HepG2 (cell line): ENCODE results near the gene PLK3. TPM values are rescaled to one million over a fixed set of nuclear protein-coding genes. Genes with fewer than 3 reads are reported as not detected.

Experiments used
- ATAC-seq: fragments of 200-7000 bp; cut with Tn5 transposase; 3 replicates; pipeline ENCODE4 v1.9.1; 2020; ENCODE audit warnings: mild to moderate bottlenecking, moderate library complexity
- BruUV-seq: library from RNA; stranded (reverse); fragments of 400-500 nt; replicated peaks from 2 replicates; lab custom pipeline; 2021; lab: Mats Ljungman, UMichigan
- CTCF ChIA-PET: fragments of 300-600 bp; formaldehyde crosslinking; extraction: SDS; loops from one replicate; lab custom pipeline; 2021; ENCODE audit warnings: low total read pairs, inconsistent platforms, low intra/inter-chr PET ratio; lab: Yijun Ruan, JAX
- POLR2A ChIA-PET: fragments of 350-600 bp; sonication (Branson Sonifier 250); formaldehyde crosslinking; loops from one replicate; lab custom pipeline; 2020; ENCODE audit warnings: antibody characterized with exemption, inconsistent platforms; lab: Yijun Ruan, JAX
- DNase-seq: peaks from one replicate; pipeline ENCODE4 v3.0.0-alpha.2; 2015; ENCODE audit warnings: low spot score
- FAIRE-seq: peaks from 3 replicates; lab custom pipeline; 2011; peaks lifted over from hg19 to GRCh38; lab: Jason Lieb, UNC
- H2AFZ ChIP-seq: one replicate; pipeline ENCODE4 v1.6.1; 2011; ENCODE audit warnings: low read length, inconsistent platforms
- H3K27ac ChIP-seq: fragments of 300-600 bp; 3 replicates; pipeline ENCODE4 v1.8.0; 2011; ENCODE audit warnings: mixed run types, mild to moderate bottlenecking, mixed read lengths, low read length, inconsistent platforms; ENCODE audit not compliant: insufficient read depth; ENCODE audit errors: extremely low read length
- H3K27me3 ChIP-seq, 2 experiments: fragments of 200-600 bp in 1 of 2; 2 replicates in 1 of 2; 3 replicates in 1 of 2; pipeline versions ENCODE4 v1.6.0 to v1.8.0; 2011; ENCODE audit warnings: low read length in 2 of 2, mild to moderate bottlenecking in 2 of 2, moderate library complexity in 2 of 2, inconsistent platforms in 1 of 2; ENCODE audit not compliant: insufficient read depth in 2 of 2, control insufficient read depth in 1 of 2
- H3K36me3 ChIP-seq, 2 experiments: fragments of 200-600 bp in 1 of 2; replicated peaks in 1 of 2; 2 replicates in 1 of 2; 3 replicates in 1 of 2; pipeline versions ENCODE4 v1.5.1 to v1.8.0; 2011; ENCODE audit warnings: low read length in 2 of 2, inconsistent platforms in 1 of 2; ENCODE audit not compliant: insufficient read depth in 2 of 2, control insufficient read depth in 1 of 2
- H3K4me1 ChIP-seq: 2 replicates; pipeline ENCODE4 v1.5.1; 2012; ENCODE audit warnings: low read length, inconsistent platforms; ENCODE audit not compliant: insufficient read depth
- H3K4me2 ChIP-seq: 2 replicates; pipeline ENCODE4 v1.6.0; 2011; ENCODE audit warnings: low read depth, low read length, inconsistent platforms
- H3K4me3 ChIP-seq, 3 experiments: fragments of 200-600 bp in 1 of 3; sonication (generic), shearing (Covaris generic) in 1 of 3; replicated peaks in 1 of 3; 2 replicates each; pipeline ENCODE4 v1.5.1; 2011 to 2016; ENCODE audit warnings: low read length in 3 of 3, inconsistent platforms in 2 of 3, low read depth in 2 of 3, mild to moderate bottlenecking in 2 of 3, control low read depth in 1 of 3, mixed read lengths in 1 of 3; ENCODE audit not compliant: insufficient read depth in 1 of 3
- H3K79me2 ChIP-seq: one replicate; pipeline ENCODE4 v1.6.1; 2011; ENCODE audit warnings: low read length, inconsistent platforms; ENCODE audit not compliant: insufficient read depth
- H3K9ac ChIP-seq: 2 replicates; pipeline ENCODE4 v1.6.0; 2011; ENCODE audit warnings: mild to moderate bottlenecking, low read depth, low read length, inconsistent platforms; ENCODE audit not compliant: insufficient read depth
- H3K9me3 ChIP-seq: 2 replicates; pipeline ENCODE4 v1.5.1; 2012; ENCODE audit warnings: mild to moderate bottlenecking, low read length
- H4K20me1 ChIP-seq: 2 replicates; pipeline ENCODE4 v1.6.0; 2011; ENCODE audit warnings: inconsistent platforms, mild to moderate bottlenecking, low read length, moderate library complexity; ENCODE audit not compliant: insufficient read depth
- HINFP ChIP-seq: sonication (generic); formaldehyde crosslinking; IDR thresholded peaks from 2 replicates; pipeline ENCODE4 v1.4.0; 2020; ENCODE audit warnings: low read depth, mild to moderate bottlenecking, missing genetic modification reagents
- NCOA5 ChIP-seq: sonication (generic); formaldehyde crosslinking; IDR thresholded peaks from 2 replicates; pipeline ENCODE4 v1.4.0; 2020; ENCODE audit warnings: missing genetic modification reagents
- ZFP91 ChIP-seq: sonication (generic); formaldehyde crosslinking; IDR thresholded peaks from 2 replicates; pipeline ENCODE4 v1.9.0; 2022; ENCODE audit warnings: missing genetic modification reagents, mild to moderate bottlenecking, borderline replicate concordance
- ZNF773 ChIP-seq: sonication (generic); formaldehyde crosslinking; IDR thresholded peaks from 2 replicates; pipeline ENCODE4 v1.4.0; 2020; ENCODE audit warnings: missing genetic modification reagents, borderline replicate concordance
- WGBS: methylation state at CpG from one replicate; pipeline ENCODE4 v1.1.6; 2017; ENCODE audit warnings: low lambda C conversion rate; 5-methylcytosine and 5-hydroxymethylcytosine counted together
- in situ Hi-C: cut with HindIII; loops from 2 replicates; pipeline ENCODE4 v1.10.0; 2017; ENCODE audit warnings: low pct_unique_long_range_greater_than_20kb; ENCODE audit not compliant: extremely low pct_ligation_motif_present
- intact Hi-C: fragments of 100-400 bp; cut with micrococcal nuclease; formaldehyde crosslinking; loops from one replicate; pipeline ENCODE4 v1.10.0; 2022; ENCODE audit not compliant: unreplicated experiment
- polyA plus RNA-seq, 8 experiments: library from polyadenylated mRNA; depleted of rRNA in 3 of 8; stranded (reverse) in 7 of 8; unstranded in 1 of 8; fragments of >200 nt; fragmentation: Illumina TruSeq in 4 of 8; extraction: Trizol in 4 of 8; gene quantifications; 2 replicates each; pipeline versions ENCODE4 v1.2.1 to v1.2.3, GENCODE V29; 2011 to 2016; ENCODE audit warnings: low read depth in 4 of 8, missing spikeins in 1 of 8, mixed read lengths in 1 of 8; ENCODE audit not compliant: insufficient read depth in 1 of 8
- total RNA-seq, 5 experiments: library from RNA; depleted of rRNA; stranded (reverse); fragments of >200 nt; fragmentation: Illumina TruSeq; extraction: Trizol; gene quantifications; 2 replicates each; pipeline ENCODE4 v1.2.3, GENCODE V29; 2016; ENCODE audit warnings: low read depth in 1 of 5

Gene PLK3
- total and polyA plus RNA-seq, 2 of the 13 experiments (the other 11 are each of a cell fraction or from before 2014, with no cell fraction given), result 9.8 to 16.9 TPM

- Histone ChIP-seq H3K27ac (no peak overlapping the region), H3K36me3 (peaks cover 6 to 38% of the 10 kb centered on the region in 2 experiments; a peak in 4 of 5 replicates), H3K4me2 (peak overlapping the region; percentile 97), H3K27me3 (no peaks in the 10 kb centered on the region), H3K9me3 (no peaks in the 10 kb centered on the region), H3K4me3 (peak overlapping the region; percentile 27 to 60 (median 45); a peak in 4 of 6 replicates), H3K4me1 (peaks cover 56% of the 10 kb centered on the region), H3K79me2 (peaks cover 17% of the 10 kb centered on the region), H4K20me1 (0 out of 2 replicates have a peak, but pooled peaks cover 7% of the 10 kb centered on the region), H2AFZ (no peak overlapping the region), H3K9ac (peak overlapping the region; percentile 47; the same call in 1 of the 2 replicates)
- ATAC-seq (no peak), DNase-seq (no peak), FAIRE-seq (no peak)
- no peak for TF ChIP-seq HINFP
- TF ChIP-seq NCOA5 (CRISPR knock-in tag), result no peak
- 0 out of 2 replicates have a peak, but pooled peaks have one; percentile 2 for TF ChIP-seq ZFP91 (CRISPR knock-in tag)
- no peak for TF ChIP-seq ZNF773 (CRISPR knock-in tag)
- POLR2A ChIA-PET, result interaction anchor here (1.0 to 6.7 kb wide), 6 partner anchors 8 to 72 kb away, joined by 4 to 237 read pairs (median 50); partner anchors contain the start of genes BTBD19 and DYNLT4
- in situ Hi-C loops (no loop called here), intact Hi-C loops (no loop called here)
- 89% methylated on average over 9 of the region's 13 CpGs for WGBS
- BruUV-seq, result no TSS peak
- CTCF ChIA-PET, result no interaction called here
These were observed 1.5 kb downstream of the PLK3 start for GRCh38 chr1:44801491-44802305.
